K562 (cell line): ENCODE measurements around the gene ERMN. TPM values are rescaled to one million over a fixed set of nuclear protein-coding genes. Genes with fewer than 3 reads are reported as not detected.

Source experiments
- ATAC-seq: fragments of 200-7000 bp; cut with Tn5 transposase; 3 replicates; pipeline ENCODE4 v1.9.1; 2020; ENCODE audit warnings: moderate library complexity
- BruUV-seq: library from RNA; stranded (reverse); fragments of 400-500 nt; replicated peaks from 2 replicates; lab custom pipeline; 2021; lab: Mats Ljungman, UMichigan
- CTCF ChIA-PET: fragments of 300-600 bp; formaldehyde crosslinking; extraction: SDS; loops from one replicate; lab custom pipeline; 2021; ENCODE audit warnings: low intra/inter-chr PET ratio; lab: Yijun Ruan, JAX
- POLR2A ChIA-PET: fragments of 300-600, 350-650 bp; sonication (Branson Sonifier 250); formaldehyde crosslinking; extraction: SDS; loops from one replicate; lab custom pipeline; 2021; ENCODE audit warnings: antibody characterized with exemption, inconsistent platforms; lab: Yijun Ruan, JAX
- DNase-seq, 4 experiments: peaks; one replicate each; pipeline versions ENCODE4 v3.0.0 to v3.0.0-alpha.2; 2011 to 2018; ENCODE audit warnings: low spot score in 3 of 4, mixed read lengths in 3 of 4; ENCODE audit errors: extremely low read depth in 1 of 4
- FAIRE-seq: peaks from 2 replicates; lab custom pipeline; 2011; peaks lifted over from hg19 to GRCh38; lab: Jason Lieb, UNC
- H2AFZ ChIP-seq: 2 replicates; pipeline ENCODE4 v1.6.0; 2011; ENCODE audit warnings: low read depth, low read length, control low read depth, inconsistent platforms
- H3K27ac ChIP-seq: fragments of 200-600 bp; 3 replicates; pipeline ENCODE4 v1.8.0; 2011; ENCODE audit warnings: low read depth, mild to moderate bottlenecking, control low read depth, inconsistent platforms, low read length, moderate library complexity, mixed read lengths; ENCODE audit errors: extremely low read depth
- H3K27me3 ChIP-seq, 2 experiments: fragments of 300-600 bp in 1 of 2; 2 replicates in 1 of 2; 3 replicates in 1 of 2; pipeline versions ENCODE4 v1.6.0 to v1.8.0; 2011; ENCODE audit warnings: inconsistent platforms in 2 of 2, low read length in 2 of 2, mild to moderate bottlenecking in 1 of 2, mixed read lengths in 1 of 2, moderate library complexity in 1 of 2; ENCODE audit not compliant: control insufficient read depth in 2 of 2, insufficient read depth in 2 of 2
- H3K36me3 ChIP-seq: fragments of 300-600 bp; 3 replicates; pipeline ENCODE4 v1.8.0; 2011; ENCODE audit warnings: mild to moderate bottlenecking, low read length, inconsistent platforms; ENCODE audit not compliant: control insufficient read depth, insufficient read depth
- H3K4me1 ChIP-seq, 2 experiments: fragments of 200-600 bp in 1 of 2; replicated peaks in 1 of 2; 2 replicates in 1 of 2; 3 replicates in 1 of 2; pipeline versions ENCODE4 v1.5.1 to v1.8.0; 2011; ENCODE audit warnings: inconsistent platforms in 2 of 2, low read length in 2 of 2, mild to moderate bottlenecking in 1 of 2, mixed read lengths in 1 of 2, moderate library complexity in 1 of 2; ENCODE audit not compliant: control insufficient read depth in 2 of 2, insufficient read depth in 2 of 2
- H3K4me2 ChIP-seq: 2 replicates; pipeline ENCODE4 v1.6.1; 2011; ENCODE audit warnings: low read length, control low read depth, inconsistent platforms, mixed read lengths; ENCODE audit not compliant: insufficient read depth
- H3K4me3 ChIP-seq: fragments of 200-600 bp; sonication (generic), shearing (Covaris generic); 2 replicates; pipeline ENCODE4 v1.5.1; 2016; ENCODE audit warnings: control low read depth, inconsistent platforms
- H3K79me2 ChIP-seq: fragments of 200-600 bp; 3 replicates; pipeline ENCODE4 v1.8.0; 2011; ENCODE audit warnings: low read length, inconsistent platforms; ENCODE audit not compliant: control insufficient read depth, insufficient read depth
- H3K9ac ChIP-seq, 2 experiments: 2 replicates each; pipeline versions ENCODE4 v1.6.0 to v1.6.1; 2011; ENCODE audit warnings: low read depth in 2 of 2, low read length in 2 of 2, control low read depth in 1 of 2, inconsistent platforms in 1 of 2, mild to moderate bottlenecking in 1 of 2, mixed read lengths in 1 of 2; ENCODE audit not compliant: insufficient read depth in 1 of 2
- H3K9me1 ChIP-seq: one replicate; pipeline ENCODE4 v1.6.0; 2011; ENCODE audit warnings: inconsistent platforms, mild to moderate bottlenecking, low read length, moderate library complexity; ENCODE audit not compliant: control insufficient read depth, insufficient read depth
- H3K9me3 ChIP-seq: replicated peaks from 2 replicates; pipeline ENCODE4 v1.5.1; 2011; ENCODE audit warnings: low read depth, low read length, inconsistent platforms; ENCODE audit not compliant: control insufficient read depth, insufficient read depth
- H4K20me1 ChIP-seq: replicated peaks from 2 replicates; pipeline ENCODE4 v1.6.1; 2011; ENCODE audit warnings: low read length, inconsistent platforms, mixed read lengths; ENCODE audit not compliant: control insufficient read depth, insufficient read depth
- CSDE1 ChIP-seq, 2 experiments: fragments of 450-650 bp; IDR thresholded peaks; 2 replicates each; pipeline ENCODE4 v1.6.1; 2016; ENCODE audit warnings: mild to moderate bottlenecking in 1 of 2
- POLR2A ChIP-seq: fragments of 450-650 bp; conservative IDR thresholded peaks from 2 replicates; pipeline ENCODE4 v1.6.1; 2016
- RCOR1 ChIP-seq, 2 experiments: IDR thresholded peaks; 2 replicates each; pipeline ENCODE4 v1.6.1; 2012; ENCODE audit warnings: low read depth in 2 of 2, low read length in 2 of 2, borderline replicate concordance in 1 of 2, improper control_type of control experiment in 1 of 2
- TBP ChIP-seq: optimal IDR thresholded peaks from 2 replicates; pipeline ENCODE3; 2011; ENCODE audit warnings: low read depth, low read length, improper control_type of control experiment
- WGBS: fragments of 100-300 bp; shearing (Covaris generic); methylation state at CpG from one replicate; pipeline ENCODE4 v1.1.6; 2016; ENCODE audit warnings: low coverage, mixed read lengths; ENCODE audit not compliant: insufficient coverage; ENCODE audit errors: missing lambda C conversion rate; 5-methylcytosine and 5-hydroxymethylcytosine counted together
- in situ Hi-C: fragments of 300-500 bp; cut with MboI; formaldehyde crosslinking; loops from 4 replicates; pipeline ENCODE4 v1.15.0; 2018; ENCODE audit warnings: inconsistent platforms, mixed read lengths
- intact Hi-C: fragments of 100-400 bp; cut with micrococcal nuclease; formaldehyde crosslinking; loops from 2 replicates; pipeline ENCODE4 v1.14.2; 2022
- polyA plus RNA-seq, 8 experiments: library from polyadenylated mRNA; depleted of rRNA in 4 of 8; stranded (reverse) in 5 of 8; unstranded in 3 of 8; fragments of >200 nt; fragmentation: Nextera tagmentation in 2 of 8; fragmentation: Illumina TruSeq in 1 of 8; extraction: Ambion mirVana in 2 of 8; extraction: Trizol in 1 of 8; gene quantifications; 2 replicates each; pipeline versions ENCODE4 v1.2.1 to v1.2.3, GENCODE V29; 2011 to 2014; ENCODE audit warnings: inconsistent platforms in 1 of 8, missing spikeins in 1 of 8
- total RNA-seq, 7 experiments: library from RNA; depleted of rRNA in 6 of 7; stranded (reverse); fragments of >200 nt in 6 of 7; fragmentation: Illumina TruSeq in 2 of 7; extraction: Trizol in 2 of 7; gene quantifications; 2 replicates each; pipeline versions ENCODE4 v1.2.1 to v1.2.3, GENCODE V29; 2011 to 2021; ENCODE audit warnings: low replicate concordance in 1 of 7
- TF ChIP-seq, protein P1 (sequence below), 2 experiments: fragments of 450-650 bp; conservative IDR thresholded peaks; 2 replicates each; pipeline ENCODE4 v1.6.1; 2017; ENCODE audit warnings: mild to moderate bottlenecking in 2 of 2, moderate library complexity in 2 of 2

ERMN gene
- total and polyA plus RNA-seq, 9 of the 15 experiments (the other 6 are each of a cell fraction or from before 2014, with no cell fraction given), result 0.03 to 0.11 (median 0.05) TPM; not detected in 3

DNA sequence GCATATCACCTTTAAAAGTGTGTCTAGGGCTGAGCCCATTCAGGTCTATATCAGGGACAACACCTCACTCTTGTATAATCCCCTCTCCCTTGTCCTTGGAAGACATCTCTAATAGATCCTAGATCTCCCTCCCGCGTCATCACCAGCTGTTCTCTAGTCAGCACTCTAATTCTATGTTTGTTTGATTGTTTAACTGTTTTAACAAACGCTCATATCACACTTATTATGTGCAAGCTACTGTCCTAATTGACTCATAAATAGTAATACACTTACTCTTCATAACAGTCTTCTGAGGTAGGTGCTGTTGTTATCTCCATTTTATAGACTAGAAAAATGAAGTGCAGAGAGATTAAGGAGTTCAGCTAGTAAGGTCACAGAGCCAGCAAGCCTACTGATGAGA lies 1.6 kb upstream of the ERMN start:
- Histone ChIP-seq H3K4me3 (no peak overlapping the region), H4K20me1 (no peaks in the 10 kb centered on the region), H3K9me1 (no peaks in the 10 kb centered on the region), H3K9ac (no peak overlapping the region), H3K27ac (no peak overlapping the region), H3K9me3 (no peaks in the 10 kb centered on the region), H3K36me3 (no peaks in the 10 kb centered on the region), H3K4me2 (no peak overlapping the region), H3K79me2 (no peaks in the 10 kb centered on the region), H3K4me1 (peaks cover 0 to 22% of the 10 kb centered on the region in 2 experiments; a peak in 3 of 5 replicates), H3K27me3 (no peaks in the 10 kb centered on the region), H2AFZ (0 out of 2 replicates have a peak overlapping the region, but pooled peaks have one; percentile 6)
- no peak for DNase-seq
- no peak for FAIRE-seq
- ChIA-PET CTCF (interaction anchor here (0.9 to 1.0 kb wide), 2 partner anchors 10 to 126 kb away, joined by 3 to 6 read pairs; no protein-coding TSS in a partner anchor), POLR2A (interaction anchor here (0.7 to 1.5 kb wide), 4 partner anchors 9 to 582 kb away, joined by 3 to 9 read pairs (median 4); partner anchors contain the start of gene GALNT5)
- BruUV-seq, result no TSS peak
- TF ChIP-seq, protein P1, sequence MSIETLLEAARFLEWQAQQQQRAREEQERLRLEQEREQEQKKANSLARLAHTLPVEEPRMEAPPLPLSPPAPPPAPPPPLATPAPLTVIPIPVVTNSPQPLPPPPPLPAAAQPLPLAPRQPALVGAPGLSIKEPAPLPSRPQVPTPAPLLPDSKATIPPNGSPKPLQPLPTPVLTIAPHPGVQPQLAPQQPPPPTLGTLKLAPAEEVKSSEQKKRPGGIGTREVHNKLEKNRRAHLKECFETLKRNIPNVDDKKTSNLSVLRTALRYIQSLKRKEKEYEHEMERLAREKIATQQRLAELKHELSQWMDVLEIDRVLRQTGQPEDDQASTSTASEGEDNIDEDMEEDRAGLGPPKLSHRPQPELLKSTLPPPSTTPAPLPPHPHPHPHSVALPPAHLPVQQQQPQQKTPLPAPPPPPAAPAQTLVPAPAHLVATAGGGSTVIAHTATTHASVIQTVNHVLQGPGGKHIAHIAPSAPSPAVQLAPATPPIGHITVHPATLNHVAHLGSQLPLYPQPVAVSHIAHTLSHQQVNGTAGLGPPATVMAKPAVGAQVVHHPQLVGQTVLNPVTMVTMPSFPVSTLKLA (conservative IDR thresholded peaks at IDR 0.05), result no peak
- 0 out of 4 replicates have a peak, but pooled peaks of 1 of the 2 experiments have one; percentile 39 for TF ChIP-seq CSDE1 (IDR thresholded peaks at IDR 0.05)
- no peak for TF ChIP-seq POLR2A
- TF ChIP-seq RCOR1 (IDR thresholded peaks at IDR 0.05; ENCODE audit: borderline replicate concordance in 1 of 2, low read depth in 2 of 2, low read length in 2 of 2), result no peak
- peak; percentile 25 for TF ChIP-seq TBP
- no peak; the same call in 2 of the 3 replicates for ATAC-seq
- WGBS, result 55% methylated on average over 3 of the region's 3 CpGs
- intact Hi-C loops, result loop anchor here (2.0 to 5.0 kb wide), 3 partner anchors 126 to 165 kb away; no protein-coding TSS in a partner anchor
- in situ Hi-C loops, result loop anchor here (25.0 kb wide), 1 partner anchor 685 kb away; no protein-coding TSS in a partner anchor
